ENCODE measurements around the gene CBFA2T3.

CBFA2T3 gene

DNA sequence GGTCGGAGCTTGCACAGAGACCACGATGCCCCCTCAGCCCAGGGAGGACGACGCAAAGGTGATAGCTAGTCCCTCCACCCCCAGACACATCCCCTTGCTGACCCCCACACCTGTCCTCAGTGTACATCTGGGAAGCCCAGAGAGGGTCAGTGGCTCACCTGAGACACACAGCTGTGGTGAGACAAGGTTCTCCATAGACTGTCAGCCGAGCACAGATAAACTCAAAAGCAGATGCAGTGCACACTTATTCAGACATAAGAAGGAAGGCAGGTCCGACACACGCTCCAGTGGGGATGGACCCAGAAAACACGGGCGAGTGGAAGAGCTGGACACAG is 19.6 kb downstream of the CBFA2T3 start:
- H3F3A ChIP-seq (ENCODE audit: low read depth): no peaks in the 10 kb centered on the region
- no peak overlapping the region for H3K9ac ChIP-seq (ENCODE audit: low read depth, low read length, poor library complexity, severe bottlenecking)
- no peaks in the 10 kb centered on the region for H3K9me3 ChIP-seq (ENCODE audit: insufficient read depth, low read depth, low read length)
- no peaks in the 10 kb centered on the region for H3K4me1 ChIP-seq (ENCODE audit: insufficient read depth, low read length, poor library complexity, severe bottlenecking)
- no peaks in the 10 kb centered on the region for H3K9me2 ChIP-seq (replicated peaks; ENCODE audit: low read depth, low read length)
- H3K4me3 ChIP-seq (ENCODE audit: low read length, poor library complexity, severe bottlenecking): no peak overlapping the region
- H3K27me3 ChIP-seq (ENCODE audit: insufficient read depth, low read length, poor library complexity, severe bottlenecking): no peaks in the 10 kb centered on the region
- peaks cover 23% of the 10 kb centered on the region; the same call in 1 of the 2 replicates for H3K36me3 ChIP-seq (ENCODE audit: insufficient read depth, low read length)
- peaks cover 60% of the 10 kb centered on the region for H4K20me1 ChIP-seq (ENCODE audit: insufficient read depth, low read length, poor library complexity, severe bottlenecking)
- no peak for TF ChIP-seq EZH2phosphoT487 (IDR thresholded peaks at IDR 0.05; ENCODE audit: borderline replicate concordance)
- TF ChIP-seq, protein P1, sequence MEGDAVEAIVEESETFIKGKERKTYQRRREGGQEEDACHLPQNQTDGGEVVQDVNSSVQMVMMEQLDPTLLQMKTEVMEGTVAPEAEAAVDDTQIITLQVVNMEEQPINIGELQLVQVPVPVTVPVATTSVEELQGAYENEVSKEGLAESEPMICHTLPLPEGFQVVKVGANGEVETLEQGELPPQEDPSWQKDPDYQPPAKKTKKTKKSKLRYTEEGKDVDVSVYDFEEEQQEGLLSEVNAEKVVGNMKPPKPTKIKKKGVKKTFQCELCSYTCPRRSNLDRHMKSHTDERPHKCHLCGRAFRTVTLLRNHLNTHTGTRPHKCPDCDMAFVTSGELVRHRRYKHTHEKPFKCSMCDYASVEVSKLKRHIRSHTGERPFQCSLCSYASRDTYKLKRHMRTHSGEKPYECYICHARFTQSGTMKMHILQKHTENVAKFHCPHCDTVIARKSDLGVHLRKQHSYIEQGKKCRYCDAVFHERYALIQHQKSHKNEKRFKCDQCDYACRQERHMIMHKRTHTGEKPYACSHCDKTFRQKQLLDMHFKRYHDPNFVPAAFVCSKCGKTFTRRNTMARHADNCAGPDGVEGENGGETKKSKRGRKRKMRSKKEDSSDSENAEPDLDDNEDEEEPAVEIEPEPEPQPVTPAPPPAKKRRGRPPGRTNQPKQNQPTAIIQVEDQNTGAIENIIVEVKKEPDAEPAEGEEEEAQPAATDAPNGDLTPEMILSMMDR (conservative IDR thresholded peaks at IDR 0.05; ENCODE audit: low read length): no peak
- no peak overlapping the region for H2AFZ ChIP-seq (ENCODE audit: low read length)
- H3K79me2 ChIP-seq (ENCODE audit: insufficient read depth, low read length): peaks cover 81% of the 10 kb centered on the region
- no peak overlapping the region for H3K4me2 ChIP-seq (ENCODE audit: low read depth, low read length, poor library complexity, severe bottlenecking)

DNA sequence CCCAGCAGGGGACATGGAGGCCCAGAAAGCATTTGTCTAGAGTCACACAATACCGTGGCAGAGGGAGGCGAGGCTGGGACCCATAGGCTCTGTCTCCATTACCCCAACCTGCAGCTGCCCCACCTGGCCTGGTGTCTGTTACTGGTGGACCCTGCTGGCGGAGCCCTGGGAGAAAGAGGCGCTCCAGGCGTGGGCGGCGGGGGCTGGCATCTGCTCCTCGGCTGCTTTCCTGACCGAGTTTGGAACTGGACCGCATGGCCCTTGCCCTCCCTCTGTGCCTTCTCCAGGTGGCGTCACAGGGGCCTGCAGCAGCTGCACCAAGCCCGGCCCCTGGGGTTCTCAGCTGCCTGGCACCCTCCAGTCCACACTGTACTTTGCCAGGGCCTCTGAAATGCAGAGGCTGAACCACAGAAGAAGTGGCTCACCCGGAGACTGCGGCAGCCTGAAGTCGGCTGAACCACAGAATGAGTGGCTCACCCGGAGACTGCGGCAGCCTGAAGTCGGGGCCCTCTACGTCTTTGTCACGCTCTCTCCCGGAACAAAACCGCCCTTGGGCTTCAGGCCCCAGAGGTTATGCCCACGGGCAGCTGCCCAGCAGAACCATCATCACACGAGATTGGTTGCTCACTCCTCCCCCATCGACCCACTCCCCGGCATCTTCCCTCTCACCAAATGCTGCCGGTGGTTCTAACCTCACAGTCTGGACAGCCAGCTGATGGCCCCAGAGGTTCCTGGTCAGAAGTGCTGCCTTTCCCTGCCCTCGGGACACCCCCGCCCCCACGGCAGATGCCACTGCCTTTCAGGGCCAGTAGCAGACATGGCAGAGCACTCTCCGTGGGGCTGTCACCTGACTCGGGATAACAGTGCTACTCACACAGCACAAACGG is 20.2 kb downstream of the CBFA2T3 start:
- Histone ChIP-seq H3K9ac (ENCODE audit: low read depth, low read length, poor library complexity, severe bottlenecking) (no peak overlapping the region), H3K27me3 (ENCODE audit: insufficient read depth, low read length, poor library complexity, severe bottlenecking) (no peaks in the 10 kb centered on the region), H4K20me1 (ENCODE audit: insufficient read depth, low read length, poor library complexity, severe bottlenecking) (peaks cover 58% of the 10 kb centered on the region), H3K79me2 (ENCODE audit: insufficient read depth, low read length) (peaks cover 81% of the 10 kb centered on the region), H3K4me2 (ENCODE audit: low read depth, low read length, poor library complexity, severe bottlenecking) (no peak overlapping the region), H3K36me3 (ENCODE audit: insufficient read depth, low read length) (peaks cover 17% of the 10 kb centered on the region; the same call in 1 of the 2 replicates), H3F3A (ENCODE audit: low read depth) (no peaks in the 10 kb centered on the region), H3K4me3 (ENCODE audit: low read length, poor library complexity, severe bottlenecking) (no peak overlapping the region), H3K9me3 (ENCODE audit: insufficient read depth, low read depth, low read length) (no peaks in the 10 kb centered on the region), H2AFZ (ENCODE audit: low read length) (no peak overlapping the region), H3K9me2 (replicated peaks; ENCODE audit: low read depth, low read length) (no peaks in the 10 kb centered on the region), H3K4me1 (ENCODE audit: insufficient read depth, low read length, poor library complexity, severe bottlenecking) (no peaks in the 10 kb centered on the region)
- TF ChIP-seq, protein P1 (conservative IDR thresholded peaks at IDR 0.05; ENCODE audit: low read length): no peak
- TF ChIP-seq EZH2phosphoT487 (IDR thresholded peaks at IDR 0.05; ENCODE audit: borderline replicate concordance): no peak

DNA sequence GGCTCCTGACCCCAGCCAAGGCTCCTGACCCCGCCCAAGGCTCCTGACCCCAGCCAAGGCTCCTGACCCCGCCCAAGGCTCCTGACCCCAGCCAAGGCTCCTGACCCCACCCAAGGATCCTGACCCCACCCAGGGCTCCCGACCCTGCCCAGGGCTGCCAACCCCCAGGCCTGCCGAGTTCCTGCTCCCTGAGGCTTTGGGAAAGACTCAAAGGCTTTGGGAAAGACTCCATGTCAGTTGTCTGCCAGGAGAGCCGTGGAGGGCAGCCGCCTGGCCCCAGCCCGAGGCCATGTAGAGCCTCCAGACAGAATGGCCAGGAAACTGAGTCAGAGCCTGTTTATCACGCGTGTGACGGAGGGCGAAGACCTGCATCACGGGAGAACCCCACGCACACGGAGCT is 21.1 kb downstream of the CBFA2T3 start:
- TF ChIP-seq, protein P1 (conservative IDR thresholded peaks at IDR 0.05; ENCODE audit: low read length): no peak
- TF ChIP-seq EZH2phosphoT487 (IDR thresholded peaks at IDR 0.05; ENCODE audit: borderline replicate concordance): no peak

More for the DNA sequence above, 21.1 kb downstream of the CBFA2T3 start:
- H3K4me3 ChIP-seq (ENCODE audit: low read length, poor library complexity, severe bottlenecking): no peak overlapping the region
- H4K20me1 ChIP-seq (ENCODE audit: insufficient read depth, low read length, poor library complexity, severe bottlenecking): peaks cover 60% of the 10 kb centered on the region
- H3K9me2 ChIP-seq (replicated peaks; ENCODE audit: low read depth, low read length): no peaks in the 10 kb centered on the region
- no peak overlapping the region for H3K4me2 ChIP-seq (ENCODE audit: low read depth, low read length, poor library complexity, severe bottlenecking)
- no peak overlapping the region for H3K9ac ChIP-seq (ENCODE audit: low read depth, low read length, poor library complexity, severe bottlenecking)
- peaks cover 20% of the 10 kb centered on the region; the same call in 1 of the 2 replicates for H3K36me3 ChIP-seq (ENCODE audit: insufficient read depth, low read length)
- H3K79me2 ChIP-seq (ENCODE audit: insufficient read depth, low read length): peaks cover 83% of the 10 kb centered on the region
- H3K9me3 ChIP-seq (ENCODE audit: insufficient read depth, low read depth, low read length): no peaks in the 10 kb centered on the region
- H3K4me1 ChIP-seq (ENCODE audit: insufficient read depth, low read length, poor library complexity, severe bottlenecking): no peaks in the 10 kb centered on the region
- H2AFZ ChIP-seq (ENCODE audit: low read length): no peak overlapping the region
- H3K27me3 ChIP-seq (ENCODE audit: insufficient read depth, low read length, poor library complexity, severe bottlenecking): no peaks in the 10 kb centered on the region
- no peaks in the 10 kb centered on the region for H3F3A ChIP-seq (ENCODE audit: low read depth)

All from Loucy (cell line).